ENCODE data around the gene PBX1. TPM values are rescaled to one million over a fixed set of nuclear protein-coding genes. Genes with fewer than 3 reads are reported as not detected.

PBX1 gene
- total RNA-seq, 2 experiments from 2014 or later: not detected

DNA sequence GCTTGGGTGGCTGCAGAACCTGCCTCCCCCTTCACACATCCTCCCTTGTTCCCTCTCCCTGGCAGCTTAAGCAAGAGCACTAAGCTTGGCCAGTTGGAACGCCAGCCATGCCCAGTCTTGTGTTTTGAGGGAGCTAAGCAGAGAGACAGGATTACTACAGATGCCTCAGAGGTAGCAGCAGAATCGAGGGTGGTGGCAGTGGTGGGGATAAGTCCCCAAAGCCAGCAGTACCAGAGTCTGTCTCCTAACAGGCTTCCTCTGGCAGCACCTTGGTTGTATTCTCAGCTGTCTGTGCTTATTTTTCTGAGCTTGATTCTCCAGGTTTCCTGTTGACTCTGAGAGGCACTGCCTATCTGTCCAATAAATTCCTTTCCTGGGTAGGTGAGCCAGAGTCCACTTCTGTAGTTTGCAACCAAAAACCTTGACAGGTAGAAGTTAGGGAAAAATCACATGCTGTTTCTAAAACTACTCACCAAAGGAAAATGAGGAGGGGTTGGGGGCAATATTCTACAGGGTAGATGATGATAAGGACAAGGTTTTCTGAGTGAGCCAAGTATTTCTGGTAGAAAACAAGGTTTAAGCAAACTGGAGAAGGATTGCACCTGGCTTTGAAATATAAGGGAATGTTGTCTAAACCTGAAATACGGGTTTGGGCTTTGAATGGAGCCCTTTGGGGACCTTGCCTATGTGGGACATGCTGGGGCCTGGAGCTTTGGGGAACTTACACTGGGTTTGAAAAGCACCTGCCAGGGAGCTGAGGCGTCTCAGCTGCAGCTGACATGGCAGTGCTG lies 100.8 kb downstream of the PBX1 start:
- Mint-ChIP-seq H3K4me3 (no peak overlapping the region), H3K36me3 (ENCODE audit: low read depth) (no peaks in the 10 kb centered on the region), H3K4me1 (ENCODE audit: low read depth) (peaks cover 5% of the 10 kb centered on the region), H3K9me3 (no peaks in the 10 kb centered on the region), H3K27ac (no peak overlapping the region), H3K27me3 (no peaks in the 10 kb centered on the region)
- DNase-seq (no peak), ATAC-seq (no peak)
- ChIA-PET POLR2A (no interaction called here), CTCF (interaction anchor here (1.2 kb wide), 1 partner anchor 57 kb away, joined by 4 read pairs; no protein-coding TSS in a partner anchor)
- intact Hi-C loops (cut with micrococcal nuclease): no loop called here
- TF ChIP-seq, protein P1, sequence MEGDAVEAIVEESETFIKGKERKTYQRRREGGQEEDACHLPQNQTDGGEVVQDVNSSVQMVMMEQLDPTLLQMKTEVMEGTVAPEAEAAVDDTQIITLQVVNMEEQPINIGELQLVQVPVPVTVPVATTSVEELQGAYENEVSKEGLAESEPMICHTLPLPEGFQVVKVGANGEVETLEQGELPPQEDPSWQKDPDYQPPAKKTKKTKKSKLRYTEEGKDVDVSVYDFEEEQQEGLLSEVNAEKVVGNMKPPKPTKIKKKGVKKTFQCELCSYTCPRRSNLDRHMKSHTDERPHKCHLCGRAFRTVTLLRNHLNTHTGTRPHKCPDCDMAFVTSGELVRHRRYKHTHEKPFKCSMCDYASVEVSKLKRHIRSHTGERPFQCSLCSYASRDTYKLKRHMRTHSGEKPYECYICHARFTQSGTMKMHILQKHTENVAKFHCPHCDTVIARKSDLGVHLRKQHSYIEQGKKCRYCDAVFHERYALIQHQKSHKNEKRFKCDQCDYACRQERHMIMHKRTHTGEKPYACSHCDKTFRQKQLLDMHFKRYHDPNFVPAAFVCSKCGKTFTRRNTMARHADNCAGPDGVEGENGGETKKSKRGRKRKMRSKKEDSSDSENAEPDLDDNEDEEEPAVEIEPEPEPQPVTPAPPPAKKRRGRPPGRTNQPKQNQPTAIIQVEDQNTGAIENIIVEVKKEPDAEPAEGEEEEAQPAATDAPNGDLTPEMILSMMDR (IDR thresholded peaks at IDR 0.05): no peak

DNA sequence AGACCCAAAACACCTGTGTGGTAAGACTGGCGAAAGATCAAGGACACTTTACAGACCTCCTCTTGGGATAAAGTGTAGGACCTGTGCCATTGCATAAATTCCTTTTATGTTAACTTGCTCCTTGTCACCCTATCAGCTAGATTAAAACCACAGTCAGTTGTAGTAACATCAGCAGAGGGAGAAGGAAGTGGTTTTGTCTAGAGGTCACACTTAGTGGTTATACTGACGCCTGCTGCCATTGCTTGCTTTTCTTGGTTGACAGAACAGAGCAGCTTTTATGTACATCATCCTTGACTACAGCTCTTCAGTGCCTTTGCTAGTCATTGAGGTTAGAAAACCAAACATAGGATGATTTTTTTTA lies 101.4 kb downstream of the PBX1 start:
- Mint-ChIP-seq H3K27ac (no peak overlapping the region), H3K27me3 (no peaks in the 10 kb centered on the region), H3K36me3 (ENCODE audit: low read depth) (no peaks in the 10 kb centered on the region), H3K4me3 (no peak overlapping the region), H3K4me1 (ENCODE audit: low read depth) (peaks cover 5% of the 10 kb centered on the region), H3K9me3 (no peaks in the 10 kb centered on the region)
- TF ChIP-seq, protein P1 (IDR thresholded peaks at IDR 0.05): no peak
- POLR2A ChIA-PET: no interaction called here
- peak; percentile 56 for ATAC-seq
- peak; percentile 20 for DNase-seq
- CTCF ChIA-PET: interaction anchor here (1.2 kb wide), 1 partner anchor 58 kb away, joined by 4 read pairs; no protein-coding TSS in a partner anchor
- intact Hi-C loops (cut with micrococcal nuclease): no loop called here

DNA sequence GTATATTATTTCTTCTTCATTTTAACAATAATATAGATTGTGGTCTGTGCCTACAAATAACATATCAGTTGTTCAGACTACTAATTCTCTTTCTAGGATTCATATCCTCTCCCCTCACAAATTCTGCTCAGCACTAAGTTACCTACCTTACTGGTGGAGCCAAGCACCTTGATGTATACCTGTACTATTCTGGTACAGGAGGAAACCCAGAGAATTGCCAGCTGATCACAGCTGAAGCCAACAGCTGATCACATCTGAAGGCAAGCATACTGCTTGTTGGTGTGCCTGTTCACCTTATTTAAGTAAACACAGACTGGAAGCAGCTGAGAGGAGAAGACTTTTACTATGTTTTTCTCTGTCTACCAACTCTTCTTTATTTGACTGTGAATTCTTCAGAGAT lies 101.8 kb downstream of the PBX1 start:
- no peaks in the 10 kb centered on the region for H3K27me3 Mint-ChIP-seq
- no peak overlapping the region for H3K4me3 Mint-ChIP-seq
- no peaks in the 10 kb centered on the region for H3K36me3 Mint-ChIP-seq (ENCODE audit: low read depth)
- H3K27ac Mint-ChIP-seq: no peak overlapping the region
- CTCF ChIA-PET: no interaction called here
- no peaks in the 10 kb centered on the region for H3K9me3 Mint-ChIP-seq
- ATAC-seq (no peak), DNase-seq (no peak)
- H3K4me1 Mint-ChIP-seq (ENCODE audit: low read depth): peaks cover 5% of the 10 kb centered on the region
- POLR2A ChIA-PET: no interaction called here
- intact Hi-C loops (cut with micrococcal nuclease): no loop called here
- TF ChIP-seq, protein P1 (IDR thresholded peaks at IDR 0.05): no peak

DNA sequence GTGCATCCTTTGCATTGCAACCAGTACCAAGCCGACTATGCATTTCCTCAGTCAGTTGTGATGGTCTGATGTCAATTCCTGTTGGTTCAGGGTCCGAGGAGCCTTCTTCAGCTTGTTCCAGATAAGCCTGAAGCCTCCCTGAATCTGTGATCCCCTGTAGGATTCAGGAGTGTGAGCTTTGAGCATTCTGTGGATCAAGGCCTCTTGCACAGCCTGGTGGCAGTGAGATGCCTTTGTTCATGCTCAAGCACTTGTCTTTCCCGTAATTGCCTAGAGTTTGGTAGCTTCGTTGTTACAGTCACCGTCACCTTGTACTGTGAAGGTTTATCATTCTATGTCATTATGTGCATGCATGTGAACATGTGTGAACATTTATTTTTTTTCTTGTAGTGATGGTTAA lies 103.5 kb downstream of the PBX1 start:
- Mint-ChIP-seq H3K4me1 (ENCODE audit: low read depth) (peaks cover 5% of the 10 kb centered on the region), H3K9me3 (no peaks in the 10 kb centered on the region), H3K27me3 (no peaks in the 10 kb centered on the region), H3K36me3 (ENCODE audit: low read depth) (no peaks in the 10 kb centered on the region), H3K27ac (no peak overlapping the region), H3K4me3 (no peak overlapping the region)
- ChIA-PET CTCF (no interaction called here), POLR2A (no interaction called here)
- ATAC-seq (no peak), DNase-seq (no peak)
- TF ChIP-seq, protein P1 (IDR thresholded peaks at IDR 0.05): no peak
- intact Hi-C loops (cut with micrococcal nuclease): no loop called here

DNA sequence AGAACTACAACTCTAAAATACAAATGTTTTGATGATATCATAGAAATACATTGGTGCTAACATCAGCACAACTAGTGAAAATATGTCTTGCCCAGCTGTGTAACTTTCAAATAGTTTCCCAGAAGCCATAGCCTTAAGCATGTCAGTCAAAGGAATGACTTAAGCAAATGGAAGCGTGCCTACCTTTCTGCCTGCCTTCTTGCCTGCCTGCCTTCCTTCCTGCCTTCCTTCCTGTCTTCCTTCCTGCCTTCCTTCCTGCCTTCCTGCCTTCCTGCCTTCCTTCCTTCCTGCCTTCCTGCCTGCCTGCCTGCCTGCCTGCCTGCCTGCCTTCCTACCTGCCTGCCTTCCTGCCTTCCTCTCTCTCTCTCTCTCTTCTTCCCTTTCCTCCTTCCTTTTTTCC lies 104.0 kb downstream of the PBX1 start:
- CTCF ChIA-PET: no interaction called here
- intact Hi-C loops (cut with micrococcal nuclease): no loop called here
- Mint-ChIP-seq H3K27me3 (no peaks in the 10 kb centered on the region), H3K9me3 (no peaks in the 10 kb centered on the region), H3K27ac (no peak overlapping the region), H3K36me3 (ENCODE audit: low read depth) (no peaks in the 10 kb centered on the region), H3K4me3 (no peak overlapping the region), H3K4me1 (ENCODE audit: low read depth) (peaks cover 5% of the 10 kb centered on the region)
- DNase-seq (no peak), ATAC-seq (no peak)
- POLR2A ChIA-PET: no interaction called here
- TF ChIP-seq, protein P1 (IDR thresholded peaks at IDR 0.05): no peak

All from activated CD8-positive, alpha-beta T cell treated with anti-CD3 and anti-CD28 coated beads for 36 hours (primary cell).